ENCODE results near the gene PIK3R3. TPM values are rescaled to one million over a fixed set of nuclear protein-coding genes. Genes with fewer than 3 reads are reported as not detected.

Gene PIK3R3
- total RNA-seq, 1 donor from 2014 or later: 54.1 TPM

GRCh38 chr1:46021046-46021996 lies 111.1 kb downstream of the PIK3R3 start:
- H3K36me3 Mint-ChIP-seq (ENCODE audit: insufficient read depth): peaks cover 5% of the 10 kb centered on the region
- DNase-seq (ENCODE audit: low spot score, unreplicated experiment): no peak
- no peak for TF ChIP-seq CTCF (IDR thresholded peaks at IDR 0.05; ENCODE audit: unreplicated experiment)
- H3K27me3 Mint-ChIP-seq: no peaks in the 10 kb centered on the region
- no peaks in the 10 kb centered on the region for H3K9me3 Mint-ChIP-seq (ENCODE audit: low read depth)
- no peaks in the 10 kb centered on the region for H3K4me1 Mint-ChIP-seq (ENCODE audit: low read depth)
- H3K4me3 Mint-ChIP-seq (ENCODE audit: low read depth): no peak overlapping the region
- H3K27ac Mint-ChIP-seq: no peak overlapping the region

- Mint-ChIP-seq H3K36me3 (ENCODE audit: insufficient read depth) (peaks cover 7% of the 10 kb centered on the region), H3K27ac (no peak overlapping the region), H3K4me3 (ENCODE audit: low read depth) (no peak overlapping the region), H3K27me3 (no peaks in the 10 kb centered on the region), H3K4me1 (ENCODE audit: low read depth) (no peaks in the 10 kb centered on the region), H3K9me3 (ENCODE audit: low read depth) (no peaks in the 10 kb centered on the region)
- no peak for TF ChIP-seq CTCF (IDR thresholded peaks at IDR 0.05; ENCODE audit: unreplicated experiment)
- DNase-seq (ENCODE audit: low spot score, unreplicated experiment): no peak
These were observed 112.4 kb downstream of the PIK3R3 start for GRCh38 chr1:46020010-46020409.

- H3K4me1 Mint-ChIP-seq (ENCODE audit: low read depth): no peaks in the 10 kb centered on the region
These were observed 113.1 kb downstream of the PIK3R3 start for GRCh38 chr1:46019348-46019747.

GRCh38 chr1:46017876-46018503 lies 114.4 kb downstream of the PIK3R3 start:
- Mint-ChIP-seq H3K36me3 (ENCODE audit: insufficient read depth) (peaks cover 8% of the 10 kb centered on the region), H3K9me3 (ENCODE audit: low read depth) (no peaks in the 10 kb centered on the region), H3K4me1 (ENCODE audit: low read depth) (no peaks in the 10 kb centered on the region), H3K27me3 (no peaks in the 10 kb centered on the region), H3K27ac (no peak overlapping the region), H3K4me3 (ENCODE audit: low read depth) (no peak overlapping the region)
- TF ChIP-seq CTCF (IDR thresholded peaks at IDR 0.05; ENCODE audit: unreplicated experiment): no peak
- no peak for DNase-seq (ENCODE audit: low spot score, unreplicated experiment)

More at GRCh38 chr1:46019348-46019747, 113.1 kb downstream of the PIK3R3 start:
- Mint-ChIP-seq H3K27me3 (no peaks in the 10 kb centered on the region), H3K27ac (no peak overlapping the region), H3K4me3 (ENCODE audit: low read depth) (no peak overlapping the region), H3K9me3 (ENCODE audit: low read depth) (no peaks in the 10 kb centered on the region), H3K36me3 (ENCODE audit: insufficient read depth) (peaks cover 10% of the 10 kb centered on the region)
- DNase-seq (ENCODE audit: low spot score, unreplicated experiment): no peak
- no peak for TF ChIP-seq CTCF (IDR thresholded peaks at IDR 0.05; ENCODE audit: unreplicated experiment)

GRCh38 chr1:46013581-46013980 lies 118.8 kb downstream of the PIK3R3 start:
- DNase-seq (ENCODE audit: low spot score, unreplicated experiment): no peak
- Mint-ChIP-seq H3K9me3 (ENCODE audit: low read depth) (no peaks in the 10 kb centered on the region), H3K4me1 (ENCODE audit: low read depth) (peaks cover 7% of the 10 kb centered on the region), H3K27ac (no peak overlapping the region), H3K36me3 (ENCODE audit: insufficient read depth) (peaks cover 19% of the 10 kb centered on the region), H3K4me3 (ENCODE audit: low read depth) (no peak overlapping the region), H3K27me3 (no peaks in the 10 kb centered on the region)
- no peak for TF ChIP-seq CTCF (IDR thresholded peaks at IDR 0.05; ENCODE audit: unreplicated experiment)
